Thoracic aorta (tissue), 2 donors: ENCODE data around the gene FITM1. TPM values are rescaled to one million over a fixed set of nuclear protein-coding genes. Genes with fewer than 3 reads are reported as not detected.

Experiments used
- ATAC-seq: fragments of 150-250 bp; one replicate; pipeline ENCODE4 v1.8.0; 2017; ENCODE audit warnings: low read depth; ENCODE audit not compliant: insufficient number of reproducible peaks, low FRiP score
- DNase-seq: peaks from one replicate; pipeline ENCODE4 v3.0.0-alpha.2; 2020; ENCODE audit warnings: low spot score
- H3K27ac ChIP-seq, 2 donors: fragments of 200-600 bp; sonication (generic); 1 replicate in 1 of 2; 2 replicates in 1 of 2; pipeline ENCODE4 v1.5.1; 2016; ENCODE audit warnings: mild to moderate bottlenecking in 2 of 2, moderate library complexity in 2 of 2
- H3K27me3 ChIP-seq: fragments of 200-600 bp; sonication (generic); replicated peaks from 2 replicates; pipeline ENCODE4 v1.6.0; 2016; ENCODE audit warnings: mild to moderate bottlenecking; ENCODE audit not compliant: insufficient read depth
- H3K36me3 ChIP-seq: fragments of 200-600 bp; sonication (generic); one replicate; pipeline ENCODE4 v1.5.1; 2016
- H3K4me1 ChIP-seq, 2 donors: fragments of 200-600 bp; sonication (generic); 1 replicate in 1 of 2; 2 replicates in 1 of 2; pipeline versions ENCODE4 v1.5.1 to v1.6.0; 2016; ENCODE audit warnings: low read depth in 2 of 2, mild to moderate bottlenecking in 1 of 2; ENCODE audit not compliant: control insufficient read depth in 1 of 2
- H3K4me3 ChIP-seq: fragments of 200-600 bp; sonication (generic); 2 replicates; pipeline ENCODE4 v1.5.1; 2016; ENCODE audit warnings: mild to moderate bottlenecking
- H3K9me3 ChIP-seq: fragments of 200-600 bp; sonication (generic); 2 replicates; pipeline ENCODE4 v1.5.1; 2016
- CTCF ChIP-seq: fragments of 200-600 bp; sonication (generic); IDR thresholded peaks from one replicate; pipeline ENCODE4 v1.5.1; 2019; ENCODE audit warnings: antibody characterized with exemption
- total RNA-seq, 2 donors: library from RNA; depleted of rRNA; stranded (reverse); fragments of >200 nt; gene quantifications; one replicate each; pipeline versions ENCODE4 v1.1.0 to v1.2.3, GENCODE V29; 2016

The FITM1 gene
- total RNA-seq, 2 donors from 2014 or later, result 0.78 TPM; not detected in 1

DNA sequence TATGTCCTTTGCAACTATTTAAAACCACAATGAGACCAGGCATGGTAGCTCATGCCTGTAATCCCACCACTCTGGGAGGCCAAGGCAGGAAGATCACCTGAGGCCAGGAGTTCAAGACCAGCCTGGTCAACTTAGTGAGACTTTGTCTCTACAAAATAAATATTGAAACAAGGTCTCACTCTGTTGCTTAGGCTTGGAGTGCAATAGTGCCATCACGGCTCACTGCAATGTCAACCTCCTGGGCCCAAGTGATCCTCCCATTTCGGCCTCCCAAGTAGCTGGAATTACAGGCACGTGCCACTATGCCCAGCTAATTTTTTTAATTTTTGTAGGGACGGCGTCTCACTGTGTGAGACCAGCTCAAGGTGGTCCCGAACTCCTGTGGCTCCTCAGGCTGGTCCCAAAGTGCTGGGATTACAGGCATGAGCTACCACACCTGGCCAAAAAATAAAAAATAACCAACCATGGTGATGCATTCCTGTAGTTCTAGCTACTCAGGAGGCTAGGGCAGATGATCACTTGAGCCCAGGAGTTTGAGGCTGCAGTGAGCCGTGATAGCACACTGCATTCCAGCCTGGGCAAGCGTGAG, 955 bp upstream of the FITM1 start:
- no peaks in the 10 kb centered on the region for H3K27me3 ChIP-seq
- H3K4me1 ChIP-seq, result no peaks in the 10 kb centered on the region
- no peak overlapping the region for H3K27ac ChIP-seq
- DNase-seq (no peak), ATAC-seq (no peak)
- H3K36me3 ChIP-seq, result no peaks in the 10 kb centered on the region
- no peak overlapping the region for H3K4me3 ChIP-seq
- TF ChIP-seq CTCF, result no peak
- no peaks in the 10 kb centered on the region for H3K9me3 ChIP-seq

DNA sequence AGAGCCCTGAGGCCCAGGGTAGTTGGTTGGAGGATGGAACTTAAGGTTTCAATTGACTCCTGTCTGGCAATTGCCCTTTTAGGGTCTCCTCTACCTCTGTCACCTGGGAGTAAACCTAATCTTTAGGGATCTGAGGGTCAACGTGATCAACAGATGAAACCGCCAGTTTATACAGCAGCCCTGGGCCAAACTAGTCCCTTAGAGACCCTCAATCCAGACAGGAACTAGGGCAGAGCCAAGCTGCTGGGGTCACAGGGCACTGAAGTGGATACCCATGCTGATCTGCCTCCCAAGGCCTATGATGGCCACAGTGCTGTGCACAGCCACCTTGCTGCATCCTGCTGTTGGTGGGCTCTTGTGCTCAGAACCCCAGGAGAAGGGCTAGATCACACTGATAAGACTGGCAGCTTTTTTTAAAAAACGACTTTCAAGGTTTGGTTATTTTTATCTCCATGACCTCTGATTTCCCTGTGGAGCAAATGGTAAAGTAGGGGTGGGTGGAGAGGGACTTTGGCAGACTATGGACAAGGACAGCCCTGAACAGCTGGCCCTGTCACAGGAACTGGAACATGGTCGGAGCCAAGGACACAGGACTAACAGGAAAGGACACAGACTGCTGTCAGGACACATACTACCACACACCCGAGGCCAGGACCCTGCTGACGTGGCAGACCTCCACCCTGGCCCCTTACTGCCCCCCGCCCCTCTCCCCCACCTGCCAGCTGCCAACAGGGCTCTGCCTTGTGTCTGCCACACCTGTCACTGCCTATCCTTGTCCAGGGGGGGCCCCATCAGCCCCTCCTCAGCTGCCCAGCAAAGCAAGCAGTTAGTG, 474 bp downstream of the FITM1 start:
- Histone ChIP-seq H3K4me3 (no peak overlapping the region), H3K36me3 (no peaks in the 10 kb centered on the region), H3K4me1 (peaks cover 0 to 6% of the 10 kb centered on the region in 2 donors), H3K27ac (no peak overlapping the region), H3K27me3 (no peaks in the 10 kb centered on the region), H3K9me3 (no peaks in the 10 kb centered on the region)
- TF ChIP-seq CTCF, result no peak
- ATAC-seq (no peak), DNase-seq (no peak)

DNA sequence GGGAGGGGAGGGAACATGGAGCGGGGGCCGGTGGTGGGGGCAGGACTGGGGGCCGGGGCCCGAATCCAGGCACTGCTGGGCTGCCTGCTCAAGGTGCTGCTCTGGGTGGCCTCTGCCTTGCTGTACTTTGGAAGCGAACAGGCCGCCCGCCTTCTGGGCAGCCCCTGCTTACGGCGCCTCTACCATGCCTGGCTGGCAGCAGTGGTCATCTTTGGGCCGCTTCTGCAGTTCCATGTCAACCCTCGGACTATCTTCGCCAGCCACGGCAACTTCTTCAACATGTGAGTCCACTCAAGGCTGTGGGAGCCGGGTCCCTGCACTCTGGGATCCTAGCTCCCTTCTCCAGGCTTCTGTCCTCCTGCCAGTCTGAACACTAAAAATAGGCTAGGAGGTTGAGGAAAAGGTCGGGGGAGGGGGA, 1.1 kb downstream of the FITM1 start:
- ATAC-seq (no peak), DNase-seq (no peak)

DNA sequence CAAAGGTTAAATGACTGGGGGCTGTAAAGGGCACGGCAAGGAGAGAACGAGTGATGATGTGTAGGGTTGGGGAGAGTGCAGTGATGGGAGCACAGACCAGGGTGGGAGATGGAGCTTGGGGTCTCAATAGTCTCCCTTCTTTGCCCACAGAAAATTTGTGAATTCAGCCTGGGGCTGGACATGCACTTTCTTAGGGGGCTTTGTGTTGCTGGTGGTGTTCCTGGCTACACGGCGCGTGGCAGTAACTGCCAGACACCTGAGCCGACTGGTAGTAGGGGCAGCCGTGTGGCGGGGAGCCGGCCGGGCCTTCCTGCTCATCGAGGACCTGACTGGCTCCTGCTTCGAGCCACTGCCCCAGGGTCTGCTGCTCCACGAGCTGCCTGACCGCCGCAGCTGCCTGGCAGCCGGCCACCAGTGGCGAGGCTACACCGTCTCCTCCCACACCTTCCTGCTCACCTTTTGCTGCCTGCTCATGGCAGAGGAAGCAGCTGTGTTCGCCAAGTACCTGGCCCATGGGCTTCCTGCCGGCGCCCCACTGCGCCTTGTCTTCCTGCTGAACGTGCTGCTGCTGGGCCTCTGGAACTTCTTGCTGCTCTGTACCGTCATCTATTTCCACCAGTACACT, 1.7 kb downstream of the FITM1 start:
- DNase-seq, result no peak
- H3K4me3 ChIP-seq, result no peak overlapping the region
- no peak for ATAC-seq
- H3K36me3 ChIP-seq, result no peaks in the 10 kb centered on the region
- no peak overlapping the region for H3K27ac ChIP-seq
- no peaks in the 10 kb centered on the region for H3K27me3 ChIP-seq
- no peak for TF ChIP-seq CTCF
- H3K4me1 ChIP-seq, result peaks cover 7 to 13% of the 10 kb centered on the region in 2 donors
- H3K9me3 ChIP-seq, result no peaks in the 10 kb centered on the region

More for the DNA sequence above, 1.1 kb downstream of the FITM1 start:
- H3K4me1 ChIP-seq, result peaks cover under 1 to 7% of the 10 kb centered on the region in 2 donors
- TF ChIP-seq CTCF, result no peak
- no peak overlapping the region for H3K27ac ChIP-seq
- no peak overlapping the region for H3K4me3 ChIP-seq
- no peaks in the 10 kb centered on the region for H3K36me3 ChIP-seq
- H3K27me3 ChIP-seq, result no peaks in the 10 kb centered on the region
- H3K9me3 ChIP-seq, result no peaks in the 10 kb centered on the region

GRCh38 chr14:24132976-24133375, 2.5 kb downstream of the FITM1 start:
- TF ChIP-seq CTCF, result no peak
- Histone ChIP-seq H3K4me3 (no peak overlapping the region), H3K27me3 (no peaks in the 10 kb centered on the region), H3K4me1 (peaks cover 8 to 19% of the 10 kb centered on the region in 2 donors), H3K27ac (no peak overlapping the region), H3K36me3 (no peaks in the 10 kb centered on the region), H3K9me3 (no peaks in the 10 kb centered on the region)
- ATAC-seq (no peak), DNase-seq (no peak)
